ENCODE data around the gene MYL6. TPM values are rescaled to one million over a fixed set of nuclear protein-coding genes. Genes with fewer than 3 reads are reported as not detected.
A peak's percentile ranks its signal among the peaks of the same experiment; 100 is the strongest.

Gene MYL6
- total RNA-seq, 3 donors from 2014 or later (not counting 1 experiment from before 2014, with no cell fraction given) = 881 to 1,204 (median 1,015) TPM

- Mint-ChIP-seq H3K9me3 (no peaks in the 10 kb centered on the region), H3K27ac (peak overlapping the region; percentile 94 to 99), H3K4me1 (peaks cover 16 to 40% of the 10 kb centered on the region in 2 donors), H3K36me3 (no peaks in the 10 kb centered on the region), H3K4me3 (peak overlapping the region; percentile 84), H3K27me3 (ENCODE audit: low read depth in 2 of 2) (no peaks in the 10 kb centered on the region)
- ATAC-seq (no peak), DNase-seq (no peak)
- H3K36me3 ChIP-seq (ENCODE audit: control insufficient read depth, insufficient read depth, low read length) = no peaks in the 10 kb centered on the region
- peaks cover 28% of the 10 kb centered on the region for H3K4me1 ChIP-seq (ENCODE audit: control insufficient read depth, insufficient read depth, low read length)
- H3K9me3 ChIP-seq (ENCODE audit: control insufficient read depth, insufficient read depth, low read length) = no peaks in the 10 kb centered on the region
- intact Hi-C loops (cut with micrococcal nuclease) = loop anchor here (1.0 to 10.0 kb wide), 3 partner anchors 25 to 108 kb away; partner anchors contain the start of genes ESYT1, RPS26 and SMARCC2
- peak overlapping the region; percentile 68 for H3K4me3 ChIP-seq (ENCODE audit: low read length)
- no peaks in the 10 kb centered on the region for H3K27me3 ChIP-seq (ENCODE audit: control insufficient read depth, insufficient read depth, low read length)
- TF ChIP-seq, protein P1, sequence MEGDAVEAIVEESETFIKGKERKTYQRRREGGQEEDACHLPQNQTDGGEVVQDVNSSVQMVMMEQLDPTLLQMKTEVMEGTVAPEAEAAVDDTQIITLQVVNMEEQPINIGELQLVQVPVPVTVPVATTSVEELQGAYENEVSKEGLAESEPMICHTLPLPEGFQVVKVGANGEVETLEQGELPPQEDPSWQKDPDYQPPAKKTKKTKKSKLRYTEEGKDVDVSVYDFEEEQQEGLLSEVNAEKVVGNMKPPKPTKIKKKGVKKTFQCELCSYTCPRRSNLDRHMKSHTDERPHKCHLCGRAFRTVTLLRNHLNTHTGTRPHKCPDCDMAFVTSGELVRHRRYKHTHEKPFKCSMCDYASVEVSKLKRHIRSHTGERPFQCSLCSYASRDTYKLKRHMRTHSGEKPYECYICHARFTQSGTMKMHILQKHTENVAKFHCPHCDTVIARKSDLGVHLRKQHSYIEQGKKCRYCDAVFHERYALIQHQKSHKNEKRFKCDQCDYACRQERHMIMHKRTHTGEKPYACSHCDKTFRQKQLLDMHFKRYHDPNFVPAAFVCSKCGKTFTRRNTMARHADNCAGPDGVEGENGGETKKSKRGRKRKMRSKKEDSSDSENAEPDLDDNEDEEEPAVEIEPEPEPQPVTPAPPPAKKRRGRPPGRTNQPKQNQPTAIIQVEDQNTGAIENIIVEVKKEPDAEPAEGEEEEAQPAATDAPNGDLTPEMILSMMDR (IDR thresholded peaks at IDR 0.05) = no peak
- 25% methylated on average over 7 of the region's 8 CpGs for WGBS (ENCODE audit: insufficient coverage)
- peak overlapping the region; percentile 90 for H3K27ac ChIP-seq (ENCODE audit: low read length)
These were observed 5.1 kb upstream of the MYL6 start for GRCh38 chr12:56152756-56153677.

GRCh38 chr12:56153678-56154065 is 4.5 kb upstream of the MYL6 start:
- Histone ChIP-seq H3K27ac (ENCODE audit: low read length) (no peak overlapping the region), H3K4me3 (ENCODE audit: low read length) (no peak overlapping the region), H3K36me3 (ENCODE audit: control insufficient read depth, insufficient read depth, low read length) (no peaks in the 10 kb centered on the region), H3K27me3 (ENCODE audit: control insufficient read depth, insufficient read depth, low read length) (no peaks in the 10 kb centered on the region), H3K9me3 (ENCODE audit: control insufficient read depth, insufficient read depth, low read length) (no peaks in the 10 kb centered on the region), H3K4me1 (ENCODE audit: control insufficient read depth, insufficient read depth, low read length) (peaks cover 28% of the 10 kb centered on the region)
- no peak for ATAC-seq
- Mint-ChIP-seq H3K27me3 (ENCODE audit: low read depth in 2 of 2) (no peaks in the 10 kb centered on the region), H3K36me3 (no peaks in the 10 kb centered on the region), H3K9me3 (no peaks in the 10 kb centered on the region), H3K4me1 (peaks cover 22 to 46% of the 10 kb centered on the region in 2 donors), H3K27ac (peak overlapping the region in 1 of 2 donors; percentile 99), H3K4me3 (peak overlapping the region; percentile 4)
- intact Hi-C loops (cut with micrococcal nuclease) = loop anchor here (2.0 to 10.0 kb wide), 2 partner anchors 35 to 109 kb away; partner anchors contain the start of genes RPS26 and SMARCC2
- DNase-seq = no peak
- WGBS (ENCODE audit: insufficient coverage) = 93% methylated on average over 5 of the region's 5 CpGs
- TF ChIP-seq, protein P1 (IDR thresholded peaks at IDR 0.05) = no peak

DNA sequence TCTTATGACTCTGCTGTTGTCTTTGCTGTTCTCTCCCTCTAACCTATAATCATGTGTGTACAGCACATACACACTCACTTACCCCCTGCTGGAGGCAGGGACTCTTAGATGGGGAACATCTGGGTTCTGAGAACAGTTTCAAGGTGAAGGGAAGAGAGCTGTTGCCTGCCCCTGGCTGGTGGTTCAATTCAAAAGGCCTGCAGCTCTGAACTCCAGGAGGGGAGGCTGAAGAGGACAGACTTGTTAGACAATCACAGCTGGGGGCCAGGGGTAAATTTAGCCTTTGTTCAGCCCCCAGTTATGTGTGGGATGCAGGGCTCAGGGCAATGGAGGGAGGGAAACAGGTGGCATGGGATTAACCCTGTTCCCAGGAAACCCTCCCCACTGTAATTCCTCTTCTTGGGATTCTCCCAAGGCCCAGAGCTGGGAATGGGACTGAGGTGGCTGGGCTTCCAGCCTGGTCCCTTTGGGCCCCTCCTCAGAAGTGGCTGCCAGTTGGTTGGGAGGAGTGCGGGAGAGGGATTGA is 3.9 kb upstream of the MYL6 start:
- no peaks in the 10 kb centered on the region for H3K27me3 Mint-ChIP-seq (ENCODE audit: low read depth in 2 of 2)
- Histone ChIP-seq H3K27ac (ENCODE audit: low read length) (no peak overlapping the region), H3K4me1 (ENCODE audit: control insufficient read depth, insufficient read depth, low read length) (peaks cover 34% of the 10 kb centered on the region), H3K36me3 (ENCODE audit: control insufficient read depth, insufficient read depth, low read length) (peaks cover under 1% of the 10 kb centered on the region), H3K27me3 (ENCODE audit: control insufficient read depth, insufficient read depth, low read length) (no peaks in the 10 kb centered on the region), H3K9me3 (ENCODE audit: control insufficient read depth, insufficient read depth, low read length) (no peaks in the 10 kb centered on the region), H3K4me3 (ENCODE audit: low read length) (no peak overlapping the region)
- H3K27ac Mint-ChIP-seq = peak overlapping the region in 1 of 2 donors; percentile 99
- no peak for ATAC-seq
- H3K4me1 Mint-ChIP-seq = peaks cover 29 to 52% of the 10 kb centered on the region in 2 donors
- no peak overlapping the region for H3K4me3 Mint-ChIP-seq
- no peaks in the 10 kb centered on the region for H3K36me3 Mint-ChIP-seq
- no peaks in the 10 kb centered on the region for H3K9me3 Mint-ChIP-seq
- TF ChIP-seq, protein P1 (IDR thresholded peaks at IDR 0.05) = no peak
- no peak for DNase-seq
- WGBS (ENCODE audit: insufficient coverage) = no CpG with 5 or more reads among the region's 1 CpG
- intact Hi-C loops (cut with micrococcal nuclease) = loop anchor here (10.0 kb wide), 1 partner anchor 110 kb away; the partner anchor contains the start of gene RPS26
